Loucy (cell line): Measurements from ENCODE around the gene PPIL4.

ENCODE experiments used
- EZH2phosphoT487 ChIP-seq: fragments of 200-600 bp; IDR thresholded peaks from 2 replicates; pipeline ENCODE4 v1.6.1; 2018; ENCODE audit warnings: antibody characterized with exemption, mild to moderate bottlenecking, moderate library complexity, borderline replicate concordance
- TF ChIP-seq, protein P1 (sequence below): fragments of 200-600 bp; sonication (generic); conservative IDR thresholded peaks from 2 replicates; pipeline ENCODE4 v1.5.1; 2014; ENCODE audit warnings: mild to moderate bottlenecking, antibody characterized with exemption, low read length

DNA sequence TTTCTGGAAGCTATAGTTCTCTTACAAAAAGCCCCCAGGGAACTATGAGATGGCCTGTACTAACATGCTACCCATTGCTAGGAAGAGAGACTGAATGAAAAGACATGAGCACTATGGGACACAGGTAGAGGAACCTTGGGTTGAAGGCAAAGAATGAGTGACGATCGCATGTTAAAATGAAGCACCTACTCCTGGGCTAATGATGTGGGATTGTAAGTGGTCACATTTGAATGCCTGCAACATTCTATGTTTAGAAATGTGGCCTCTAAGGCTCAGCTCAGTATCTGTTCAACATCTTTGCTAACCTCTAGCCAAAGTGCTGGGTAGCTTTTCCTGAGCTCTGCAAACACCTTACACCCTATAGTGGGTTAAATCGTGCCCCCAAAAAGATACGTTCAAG, 55.9 kb downstream of the PPIL4 start:
- TF ChIP-seq, protein P1, sequence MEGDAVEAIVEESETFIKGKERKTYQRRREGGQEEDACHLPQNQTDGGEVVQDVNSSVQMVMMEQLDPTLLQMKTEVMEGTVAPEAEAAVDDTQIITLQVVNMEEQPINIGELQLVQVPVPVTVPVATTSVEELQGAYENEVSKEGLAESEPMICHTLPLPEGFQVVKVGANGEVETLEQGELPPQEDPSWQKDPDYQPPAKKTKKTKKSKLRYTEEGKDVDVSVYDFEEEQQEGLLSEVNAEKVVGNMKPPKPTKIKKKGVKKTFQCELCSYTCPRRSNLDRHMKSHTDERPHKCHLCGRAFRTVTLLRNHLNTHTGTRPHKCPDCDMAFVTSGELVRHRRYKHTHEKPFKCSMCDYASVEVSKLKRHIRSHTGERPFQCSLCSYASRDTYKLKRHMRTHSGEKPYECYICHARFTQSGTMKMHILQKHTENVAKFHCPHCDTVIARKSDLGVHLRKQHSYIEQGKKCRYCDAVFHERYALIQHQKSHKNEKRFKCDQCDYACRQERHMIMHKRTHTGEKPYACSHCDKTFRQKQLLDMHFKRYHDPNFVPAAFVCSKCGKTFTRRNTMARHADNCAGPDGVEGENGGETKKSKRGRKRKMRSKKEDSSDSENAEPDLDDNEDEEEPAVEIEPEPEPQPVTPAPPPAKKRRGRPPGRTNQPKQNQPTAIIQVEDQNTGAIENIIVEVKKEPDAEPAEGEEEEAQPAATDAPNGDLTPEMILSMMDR, result no peak
- no peak for TF ChIP-seq EZH2phosphoT487
